Stomach (tissue), 4 donors: ENCODE data around the gene GTF2IRD1.

ENCODE experiments used
- EP300 ChIP-seq: sonication (generic); formaldehyde crosslinking; IDR thresholded peaks from one replicate; pipeline ENCODE4 v1.6.1; 2017; ENCODE audit warnings: antibody characterized with exemption
- POLR2A ChIP-seq, 4 donors: fragments of 450-650 bp; IDR thresholded peaks; one replicate each; pipeline ENCODE4 v1.6.1; 2016; ENCODE audit warnings: antibody characterized with exemption in 4 of 4, control low read depth in 2 of 4, mild to moderate bottlenecking in 1 of 4, moderate library complexity in 1 of 4
- POLR2AphosphoS5 ChIP-seq, 3 donors: sonication (generic); formaldehyde crosslinking; IDR thresholded peaks; one replicate each; pipeline ENCODE4 v1.6.1; 2016; ENCODE audit warnings: antibody characterized with exemption in 3 of 3
- TF ChIP-seq, protein P1 (sequence below), 7 experiments: fragments of 450-650 bp in 4 of 7; fragments of 200-600 bp in 3 of 7; sonication (generic) in 3 of 7; IDR thresholded peaks; one replicate each; pipeline ENCODE4 v1.5.1; 2016 to 2019; ENCODE audit warnings: antibody characterized with exemption in 7 of 7, control low read depth in 2 of 7, mild to moderate bottlenecking in 1 of 7

DNA sequence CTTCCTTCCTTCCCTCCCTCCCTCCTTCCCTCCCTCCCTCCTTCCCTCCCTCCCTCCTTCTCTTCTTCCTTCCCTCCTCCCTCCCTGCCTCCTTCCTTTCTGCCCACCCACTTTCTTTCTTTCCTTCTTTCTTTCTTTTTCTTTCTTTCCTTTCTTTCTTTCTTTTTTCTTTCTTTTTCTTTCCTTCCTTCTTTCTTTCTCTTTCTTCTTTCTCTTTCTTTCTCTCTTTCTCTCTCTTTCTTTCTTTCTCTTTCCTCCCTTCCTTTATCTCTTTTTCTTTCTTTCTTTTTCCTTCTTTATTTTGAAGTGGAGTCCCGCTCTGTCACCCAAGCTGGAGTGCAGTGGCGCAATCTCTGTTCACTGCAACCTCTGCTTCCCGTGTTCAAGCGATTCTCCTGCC, 33.7 kb upstream of the GTF2IRD1 start:
- TF ChIP-seq, protein P1, sequence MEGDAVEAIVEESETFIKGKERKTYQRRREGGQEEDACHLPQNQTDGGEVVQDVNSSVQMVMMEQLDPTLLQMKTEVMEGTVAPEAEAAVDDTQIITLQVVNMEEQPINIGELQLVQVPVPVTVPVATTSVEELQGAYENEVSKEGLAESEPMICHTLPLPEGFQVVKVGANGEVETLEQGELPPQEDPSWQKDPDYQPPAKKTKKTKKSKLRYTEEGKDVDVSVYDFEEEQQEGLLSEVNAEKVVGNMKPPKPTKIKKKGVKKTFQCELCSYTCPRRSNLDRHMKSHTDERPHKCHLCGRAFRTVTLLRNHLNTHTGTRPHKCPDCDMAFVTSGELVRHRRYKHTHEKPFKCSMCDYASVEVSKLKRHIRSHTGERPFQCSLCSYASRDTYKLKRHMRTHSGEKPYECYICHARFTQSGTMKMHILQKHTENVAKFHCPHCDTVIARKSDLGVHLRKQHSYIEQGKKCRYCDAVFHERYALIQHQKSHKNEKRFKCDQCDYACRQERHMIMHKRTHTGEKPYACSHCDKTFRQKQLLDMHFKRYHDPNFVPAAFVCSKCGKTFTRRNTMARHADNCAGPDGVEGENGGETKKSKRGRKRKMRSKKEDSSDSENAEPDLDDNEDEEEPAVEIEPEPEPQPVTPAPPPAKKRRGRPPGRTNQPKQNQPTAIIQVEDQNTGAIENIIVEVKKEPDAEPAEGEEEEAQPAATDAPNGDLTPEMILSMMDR (IDR thresholded peaks at IDR 0.05), result no peak
- TF ChIP-seq POLR2A (IDR thresholded peaks at IDR 0.05) (no peak), EP300 (no peak), POLR2AphosphoS5 (IDR thresholded peaks at IDR 0.05) (no peak)
